A549 (cell line): ENCODE results near the gene MAGEE1.

Experiments
- CEBPB ChIP-seq, 2 experiments: fragments of >200 bp in 1 of 2; sonication (Bioruptor Twin) in 1 of 2; formaldehyde crosslinking in 1 of 2; IDR thresholded peaks; 2 replicates each; pipeline ENCODE4 v1.6.1; 2012 to 2016
- FOSB ChIP-seq: fragments of 250-450 bp; sonication (Bioruptor Pico); IDR thresholded peaks from 2 replicates; pipeline ENCODE4 v1.5.0; 2020; ENCODE audit warnings: mild to moderate bottlenecking, moderate library complexity
- JUNB ChIP-seq: fragments of >200 bp; sonication (Bioruptor Twin); formaldehyde crosslinking; IDR thresholded peaks from 2 replicates; pipeline ENCODE4 v1.6.1; 2016
- MAFK ChIP-seq: fragments of 450-650 bp; IDR thresholded peaks from 2 replicates; pipeline ENCODE4 v1.6.1; 2014; ENCODE audit not compliant: partially characterized antibody
- MYC ChIP-seq: IDR thresholded peaks from 2 replicates; pipeline ENCODE4 v1.6.1; 2012; ENCODE audit warnings: mild to moderate bottlenecking, inconsistent platforms, low read length, improper control_type of control experiment, borderline replicate concordance
- POLR2A ChIP-seq: IDR thresholded peaks from 2 replicates; pipeline ENCODE4 v1.6.1; 2012; ENCODE audit warnings: mild to moderate bottlenecking, low read length
- RAD21 ChIP-seq, 2 experiments: fragments of >200 bp in 1 of 2; sonication (Bioruptor Twin) in 1 of 2; formaldehyde crosslinking in 1 of 2; IDR thresholded peaks in 1 of 2; conservative IDR thresholded peaks in 1 of 2; 2 replicates in 1 of 2; 3 replicates in 1 of 2; pipeline ENCODE4 v1.6.1; 2012 to 2018; ENCODE audit warnings: inconsistent platforms in 1 of 2
- TF ChIP-seq, protein P1 (sequence below): fragments of >200 bp; sonication (Bioruptor Twin); formaldehyde crosslinking; IDR thresholded peaks from 3 replicates; pipeline ENCODE4 v1.5.1; 2016

GRCh38 chrX:76428243-76429130 is 977 bp downstream of the MAGEE1 start:
- TF ChIP-seq CEBPB (IDR thresholded peaks at IDR 0.05) (no peak), JUNB (no peak), FOSB (no peak), MYC (no peak), POLR2A (no peak), MAFK (no peak), RAD21 (conservative IDR thresholded peaks at IDR 0.05 in 1 of 2, IDR thresholded peaks at IDR 0.05 in 1 of 2) (no peak)
- TF ChIP-seq, protein P1, sequence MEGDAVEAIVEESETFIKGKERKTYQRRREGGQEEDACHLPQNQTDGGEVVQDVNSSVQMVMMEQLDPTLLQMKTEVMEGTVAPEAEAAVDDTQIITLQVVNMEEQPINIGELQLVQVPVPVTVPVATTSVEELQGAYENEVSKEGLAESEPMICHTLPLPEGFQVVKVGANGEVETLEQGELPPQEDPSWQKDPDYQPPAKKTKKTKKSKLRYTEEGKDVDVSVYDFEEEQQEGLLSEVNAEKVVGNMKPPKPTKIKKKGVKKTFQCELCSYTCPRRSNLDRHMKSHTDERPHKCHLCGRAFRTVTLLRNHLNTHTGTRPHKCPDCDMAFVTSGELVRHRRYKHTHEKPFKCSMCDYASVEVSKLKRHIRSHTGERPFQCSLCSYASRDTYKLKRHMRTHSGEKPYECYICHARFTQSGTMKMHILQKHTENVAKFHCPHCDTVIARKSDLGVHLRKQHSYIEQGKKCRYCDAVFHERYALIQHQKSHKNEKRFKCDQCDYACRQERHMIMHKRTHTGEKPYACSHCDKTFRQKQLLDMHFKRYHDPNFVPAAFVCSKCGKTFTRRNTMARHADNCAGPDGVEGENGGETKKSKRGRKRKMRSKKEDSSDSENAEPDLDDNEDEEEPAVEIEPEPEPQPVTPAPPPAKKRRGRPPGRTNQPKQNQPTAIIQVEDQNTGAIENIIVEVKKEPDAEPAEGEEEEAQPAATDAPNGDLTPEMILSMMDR, result no peak
